GM12878 (cell line): Measurements from ENCODE around the gene TULP4.

Source experiments
- EZH2 ChIP-seq: IDR thresholded peaks from 2 replicates; pipeline ENCODE4 v1.6.1; 2012; ENCODE audit warnings: low read depth, mild to moderate bottlenecking, control low read depth, inconsistent platforms, low read length, borderline replicate concordance; ENCODE audit not compliant: control insufficient read depth
- YBX1 ChIP-seq: fragments of 450-650 bp; IDR thresholded peaks from 2 replicates; pipeline ENCODE4 v1.6.1; 2016; ENCODE audit warnings: antibody characterized with exemption

DNA sequence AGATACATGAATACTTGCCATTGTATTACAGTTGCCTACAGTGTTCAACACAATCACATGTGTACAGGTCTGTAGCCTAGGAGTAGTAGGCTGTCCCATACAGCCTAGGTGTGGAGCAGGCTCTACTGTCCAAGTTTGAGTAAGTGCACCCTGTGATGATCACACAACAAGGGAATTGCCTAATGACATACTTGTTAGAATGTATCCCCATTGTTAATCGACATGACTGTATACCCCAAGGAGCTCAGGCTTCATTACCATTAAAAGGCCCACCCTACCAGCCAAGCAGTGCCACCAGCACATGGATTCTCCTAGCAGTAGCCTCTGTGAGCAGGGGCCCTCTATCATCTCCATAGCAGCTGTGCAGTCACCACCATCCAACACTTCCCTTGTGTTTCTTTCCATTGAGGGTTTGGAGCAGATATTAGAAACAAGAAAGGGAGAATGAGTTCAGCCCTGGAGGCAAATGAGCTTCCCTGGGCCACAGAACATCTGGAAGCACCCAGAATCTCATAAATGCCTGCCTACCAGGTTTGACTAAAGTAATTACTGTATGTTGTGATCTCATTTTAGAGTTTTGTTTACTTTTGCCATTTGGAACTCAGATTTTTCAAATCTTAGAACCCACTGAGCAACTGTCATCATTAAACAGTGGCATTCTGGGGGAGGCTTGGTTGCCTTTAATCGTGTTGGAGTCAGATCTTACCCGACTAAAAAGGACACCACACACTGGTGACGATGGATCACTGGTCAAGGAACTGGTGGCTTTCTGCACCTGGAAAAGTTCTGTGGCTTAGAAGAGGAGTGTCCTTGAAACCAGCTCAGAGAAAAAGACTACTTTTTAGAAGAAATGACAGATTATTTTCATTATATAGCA lies 104.9 kb downstream of the TULP4 start:
- TF ChIP-seq YBX1 (no peak), EZH2 (no peak)
